WTC11 (cell line): ENCODE data around the gene ARHGAP4. TPM values are rescaled to one million over a fixed set of nuclear protein-coding genes. Genes with fewer than 3 reads are reported as not detected.

ENCODE experiments used
- ATAC-seq: fragments of 200-7000 bp; cut with Tn5 transposase; 2 replicates; pipeline ENCODE4 v1.10.0; 2021; ENCODE audit warnings: mild to moderate bottlenecking, moderate library complexity
- CTCF ChIA-PET: fragments of 300-600 bp; sonication (Branson Sonifier 250); formaldehyde crosslinking; loops from one replicate; lab custom pipeline; 2021; ENCODE audit warnings: antibody characterized with exemption; lab: Charles Lee
- POLR2A ChIA-PET: fragments of 350-600 bp; sonication (Branson Sonifier 250); formaldehyde crosslinking; loops from one replicate; lab custom pipeline; 2021; ENCODE audit warnings: antibody characterized with exemption; lab: Charles Lee
- DNase-seq: peaks from one replicate; pipeline ENCODE4 v3.0.0; 2021; ENCODE audit warnings: low spot score
- H3K27ac Mint-ChIP-seq: 2 replicates; pipeline ENCODE4 v1.8.0; 2021; ENCODE audit warnings: mixed read lengths
- H3K27me3 Mint-ChIP-seq: 2 replicates; pipeline ENCODE4 v1.8.0; 2021; ENCODE audit warnings: low read depth, mild to moderate bottlenecking, moderate library complexity, mixed read lengths
- H3K36me3 Mint-ChIP-seq: 2 replicates; pipeline ENCODE4 v1.8.0; 2021; ENCODE audit warnings: mixed read lengths
- H3K4me1 Mint-ChIP-seq: 2 replicates; pipeline ENCODE4 v1.8.0; 2022; ENCODE audit warnings: mixed read lengths
- H3K4me3 Mint-ChIP-seq: 2 replicates; pipeline ENCODE4 v1.8.0; 2021; ENCODE audit warnings: mild to moderate bottlenecking, moderate library complexity, mixed read lengths
- H3K9me3 Mint-ChIP-seq: 2 replicates; pipeline ENCODE4 v1.8.0; 2021; ENCODE audit warnings: mixed read lengths
- CREM ChIP-seq: sonication (generic); formaldehyde crosslinking; IDR thresholded peaks from 2 replicates; pipeline ENCODE4 v1.8.1; 2022; ENCODE audit warnings: mild to moderate bottlenecking, missing genetic modification reagents, moderate library complexity
- FOXJ3 ChIP-seq: sonication (generic); formaldehyde crosslinking; IDR thresholded peaks from 2 replicates; pipeline ENCODE4 v1.9.0; 2021; ENCODE audit warnings: missing genetic modification reagents, mild to moderate bottlenecking, borderline replicate concordance
- GRHL2 ChIP-seq: fragments of 250-450 bp; sonication (Bioruptor Pico); IDR thresholded peaks from 2 replicates; pipeline ENCODE4 v1.8.0; 2022; ENCODE audit warnings: mild to moderate bottlenecking, moderate library complexity; ENCODE audit not compliant: insufficient replicate concordance, severe bottlenecking
- HMGA2 ChIP-seq: fragments of 250-450 bp; sonication (Bioruptor Pico); IDR thresholded peaks from 2 replicates; pipeline ENCODE4 v1.4.0; 2021; ENCODE audit warnings: mild to moderate bottlenecking, moderate library complexity
- KAT7 ChIP-seq: sonication (generic); formaldehyde crosslinking; IDR thresholded peaks from 2 replicates; pipeline ENCODE4 v1.8.1; 2023; ENCODE audit warnings: missing genetic modification reagents, mild to moderate bottlenecking, borderline replicate concordance
- NFE2L1 ChIP-seq: sonication (generic); formaldehyde crosslinking; IDR thresholded peaks from 2 replicates; pipeline ENCODE4 v1.8.1; 2023; ENCODE audit warnings: missing genetic modification reagents
- NR2C2 ChIP-seq: sonication (generic); formaldehyde crosslinking; IDR thresholded peaks from 2 replicates; pipeline ENCODE4 v1.8.0; 2022; ENCODE audit warnings: mild to moderate bottlenecking, missing genetic modification reagents
- PRRX2 ChIP-seq: fragments of 250-450 bp; sonication (Bioruptor Pico); IDR thresholded peaks from 2 replicates; pipeline ENCODE4 v1.8.0; 2021; ENCODE audit warnings: mild to moderate bottlenecking
- SMAD4 ChIP-seq: sonication (generic); formaldehyde crosslinking; IDR thresholded peaks from 2 replicates; pipeline ENCODE4 v1.8.0; 2022; ENCODE audit warnings: mild to moderate bottlenecking, missing genetic modification reagents
- TEAD1 ChIP-seq: sonication (generic); formaldehyde crosslinking; IDR thresholded peaks from 2 replicates; pipeline ENCODE4 v1.8.0; 2022; ENCODE audit warnings: mild to moderate bottlenecking, missing genetic modification reagents
- TEAD4 ChIP-seq: sonication (generic); formaldehyde crosslinking; IDR thresholded peaks from 2 replicates; pipeline ENCODE4 v1.8.0; 2022; ENCODE audit warnings: mild to moderate bottlenecking, missing genetic modification reagents
- ZNF396 ChIP-seq: fragments of 250-450 bp; sonication (Bioruptor Pico); IDR thresholded peaks from 2 replicates; pipeline ENCODE4 v1.8.0; 2021; ENCODE audit warnings: mild to moderate bottlenecking, moderate library complexity, borderline replicate concordance
- ZNF671 ChIP-seq: fragments of 250-450 bp; sonication (Bioruptor Pico); IDR thresholded peaks from 2 replicates; pipeline ENCODE4 v1.8.0; 2021; ENCODE audit warnings: mild to moderate bottlenecking
- total RNA-seq: library from RNA; stranded (reverse); gene quantifications from 3 replicates; pipeline ENCODE4 v1.2.3, GENCODE V29; 2021
- TF ChIP-seq, protein P1 (sequence below): fragments of 250-450 bp; sonication (Bioruptor Pico); IDR thresholded peaks from 2 replicates; pipeline ENCODE4 v2.1.2; 2022; ENCODE audit warnings: mild to moderate bottlenecking, moderate library complexity
- TF ChIP-seq, protein P2 (sequence below): sonication (generic); formaldehyde crosslinking; IDR thresholded peaks from 2 replicates; pipeline ENCODE4 v1.8.1; 2022; ENCODE audit warnings: low read depth, missing genetic modification reagents, borderline replicate concordance
- TF ChIP-seq, protein P3 (sequence below): sonication (generic); formaldehyde crosslinking; IDR thresholded peaks from 2 replicates; pipeline ENCODE4 v1.8.1; 2022; ENCODE audit warnings: missing genetic modification reagents, borderline replicate concordance
- TF ChIP-seq, protein P4 (sequence below): fragments of 250-450 bp; sonication (Bioruptor Pico); IDR thresholded peaks from 2 replicates; pipeline ENCODE4 v1.9.0; 2021; ENCODE audit warnings: mild to moderate bottlenecking, borderline replicate concordance
- TF ChIP-seq, protein P5 (sequence below): sonication (generic); formaldehyde crosslinking; IDR thresholded peaks from 2 replicates; pipeline ENCODE4 v1.8.1; 2022; ENCODE audit warnings: low read depth, mild to moderate bottlenecking, moderate library complexity, missing genetic modification reagents, borderline replicate concordance
- TF ChIP-seq, protein P6 (sequence below): sonication (generic); formaldehyde crosslinking; IDR thresholded peaks from 2 replicates; pipeline ENCODE4 v1.8.1; 2022; ENCODE audit warnings: mild to moderate bottlenecking, moderate library complexity, missing genetic modification reagents
- TF ChIP-seq, protein P7 (sequence below): sonication (generic); formaldehyde crosslinking; IDR thresholded peaks from 2 replicates; pipeline ENCODE4 v1.8.0; 2022; ENCODE audit warnings: mild to moderate bottlenecking, missing genetic modification reagents

The ARHGAP4 gene
- total RNA-seq, 1 experiment from 2014 or later, result 52.1 TPM

DNA sequence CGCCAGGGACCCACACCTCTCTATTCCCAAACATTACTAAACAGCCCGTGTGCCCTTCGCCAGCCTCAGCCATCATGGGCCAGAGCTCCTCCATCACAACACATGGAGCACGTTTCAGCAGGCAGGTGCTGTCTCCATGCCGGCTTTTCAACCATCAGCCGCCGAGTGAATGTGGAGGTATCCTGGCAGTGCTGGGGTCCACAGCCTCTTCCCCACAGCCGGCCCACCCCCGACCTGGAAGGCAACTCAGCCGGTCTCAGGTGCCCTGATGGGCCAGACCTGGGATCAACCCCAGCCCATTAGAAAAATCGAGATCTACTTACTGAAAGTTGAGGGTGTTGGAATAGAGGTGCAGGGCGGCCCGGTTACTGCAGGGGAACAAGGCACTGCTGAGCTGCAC, 5.7 kb upstream of the ARHGAP4 start (continued):
- no peak for TF ChIP-seq GRHL2
- TF ChIP-seq TEAD4 (CRISPR knock-in tag), result no peak
- no peak for TF ChIP-seq FOXJ3 (CRISPR knock-in tag)
- no peak for TF ChIP-seq NR2C2
- TF ChIP-seq, protein P1, sequence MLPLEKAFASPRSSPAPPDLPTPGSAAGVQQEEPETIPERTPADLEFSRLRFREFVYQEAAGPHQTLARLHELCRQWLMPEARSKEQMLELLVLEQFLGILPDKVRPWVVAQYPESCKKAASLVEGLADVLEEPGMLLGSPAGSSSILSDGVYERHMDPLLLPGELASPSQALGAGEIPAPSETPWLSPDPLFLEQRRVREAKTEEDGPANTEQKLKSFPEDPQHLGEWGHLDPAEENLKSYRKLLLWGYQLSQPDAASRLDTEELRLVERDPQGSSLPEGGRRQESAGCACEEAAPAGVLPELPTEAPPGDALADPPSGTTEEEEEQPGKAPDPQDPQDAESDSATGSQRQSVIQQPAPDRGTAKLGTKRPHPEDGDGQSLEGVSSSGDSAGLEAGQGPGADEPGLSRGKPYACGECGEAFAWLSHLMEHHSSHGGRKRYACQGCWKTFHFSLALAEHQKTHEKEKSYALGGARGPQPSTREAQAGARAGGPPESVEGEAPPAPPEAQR (CRISPR knock-in tag), result no peak
- TF ChIP-seq, protein P2, sequence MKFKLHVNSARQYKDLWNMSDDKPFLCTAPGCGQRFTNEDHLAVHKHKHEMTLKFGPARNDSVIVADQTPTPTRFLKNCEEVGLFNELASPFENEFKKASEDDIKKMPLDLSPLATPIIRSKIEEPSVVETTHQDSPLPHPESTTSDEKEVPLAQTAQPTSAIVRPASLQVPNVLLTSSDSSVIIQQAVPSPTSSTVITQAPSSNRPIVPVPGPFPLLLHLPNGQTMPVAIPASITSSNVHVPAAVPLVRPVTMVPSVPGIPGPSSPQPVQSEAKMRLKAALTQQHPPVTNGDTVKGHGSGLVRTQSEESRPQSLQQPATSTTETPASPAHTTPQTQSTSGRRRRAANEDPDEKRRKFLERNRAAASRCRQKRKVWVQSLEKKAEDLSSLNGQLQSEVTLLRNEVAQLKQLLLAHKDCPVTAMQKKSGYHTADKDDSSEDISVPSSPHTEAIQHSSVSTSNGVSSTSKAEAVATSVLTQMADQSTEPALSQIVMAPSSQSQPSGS (CRISPR knock-in tag), result no peak

DNA sequence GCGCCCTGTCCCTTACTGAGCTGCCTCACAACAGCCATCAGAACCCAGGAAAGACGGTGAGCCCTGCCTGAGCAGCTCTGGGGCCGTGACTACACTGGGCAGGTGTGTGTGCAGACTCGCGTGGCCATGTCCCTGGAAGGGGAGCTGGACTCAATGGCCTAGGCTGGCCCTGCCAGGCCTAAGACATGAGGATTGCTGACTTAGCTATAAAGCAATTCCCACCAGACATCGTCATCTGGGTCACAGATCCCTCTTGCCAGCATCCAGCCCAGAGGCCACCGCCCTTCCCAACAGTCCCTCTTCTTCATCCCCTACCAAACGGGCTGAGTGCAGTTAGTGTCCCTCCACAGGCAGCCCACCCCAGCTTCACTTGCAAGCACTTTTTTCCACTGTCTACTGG, 5.1 kb upstream of the ARHGAP4 start:
- Mint-ChIP-seq H3K36me3 (peaks cover 6% of the 10 kb centered on the region), H3K27ac (no peak overlapping the region), H3K4me3 (no peak overlapping the region)
- no peak for DNase-seq
- TF ChIP-seq, protein P3, sequence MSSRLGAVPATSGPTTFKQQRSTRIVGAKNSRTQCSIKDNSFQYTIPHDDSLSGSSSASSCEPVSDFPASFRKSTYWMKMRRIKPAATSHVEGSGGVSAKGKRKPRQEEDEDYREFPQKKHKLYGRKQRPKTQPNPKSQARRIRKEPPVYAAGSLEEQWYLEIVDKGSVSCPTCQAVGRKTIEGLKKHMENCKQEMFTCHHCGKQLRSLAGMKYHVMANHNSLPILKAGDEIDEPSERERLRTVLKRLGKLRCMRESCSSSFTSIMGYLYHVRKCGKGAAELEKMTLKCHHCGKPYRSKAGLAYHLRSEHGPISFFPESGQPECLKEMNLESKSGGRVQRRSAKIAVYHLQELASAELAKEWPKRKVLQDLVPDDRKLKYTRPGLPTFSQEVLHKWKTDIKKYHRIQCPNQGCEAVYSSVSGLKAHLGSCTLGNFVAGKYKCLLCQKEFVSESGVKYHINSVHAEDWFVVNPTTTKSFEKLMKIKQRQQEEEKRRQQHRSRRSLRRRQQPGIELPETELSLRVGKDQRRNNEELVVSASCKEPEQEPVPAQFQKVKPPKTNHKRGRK (CRISPR knock-in tag), result no peak
- no peak for TF ChIP-seq NFE2L1 (CRISPR knock-in tag)
- TF ChIP-seq PRRX2 (CRISPR knock-in tag), result no peak
- TF ChIP-seq SMAD4 (CRISPR knock-in tag), result no peak
- TF ChIP-seq KAT7 (CRISPR knock-in tag), result no peak
- TF ChIP-seq, protein P4, sequence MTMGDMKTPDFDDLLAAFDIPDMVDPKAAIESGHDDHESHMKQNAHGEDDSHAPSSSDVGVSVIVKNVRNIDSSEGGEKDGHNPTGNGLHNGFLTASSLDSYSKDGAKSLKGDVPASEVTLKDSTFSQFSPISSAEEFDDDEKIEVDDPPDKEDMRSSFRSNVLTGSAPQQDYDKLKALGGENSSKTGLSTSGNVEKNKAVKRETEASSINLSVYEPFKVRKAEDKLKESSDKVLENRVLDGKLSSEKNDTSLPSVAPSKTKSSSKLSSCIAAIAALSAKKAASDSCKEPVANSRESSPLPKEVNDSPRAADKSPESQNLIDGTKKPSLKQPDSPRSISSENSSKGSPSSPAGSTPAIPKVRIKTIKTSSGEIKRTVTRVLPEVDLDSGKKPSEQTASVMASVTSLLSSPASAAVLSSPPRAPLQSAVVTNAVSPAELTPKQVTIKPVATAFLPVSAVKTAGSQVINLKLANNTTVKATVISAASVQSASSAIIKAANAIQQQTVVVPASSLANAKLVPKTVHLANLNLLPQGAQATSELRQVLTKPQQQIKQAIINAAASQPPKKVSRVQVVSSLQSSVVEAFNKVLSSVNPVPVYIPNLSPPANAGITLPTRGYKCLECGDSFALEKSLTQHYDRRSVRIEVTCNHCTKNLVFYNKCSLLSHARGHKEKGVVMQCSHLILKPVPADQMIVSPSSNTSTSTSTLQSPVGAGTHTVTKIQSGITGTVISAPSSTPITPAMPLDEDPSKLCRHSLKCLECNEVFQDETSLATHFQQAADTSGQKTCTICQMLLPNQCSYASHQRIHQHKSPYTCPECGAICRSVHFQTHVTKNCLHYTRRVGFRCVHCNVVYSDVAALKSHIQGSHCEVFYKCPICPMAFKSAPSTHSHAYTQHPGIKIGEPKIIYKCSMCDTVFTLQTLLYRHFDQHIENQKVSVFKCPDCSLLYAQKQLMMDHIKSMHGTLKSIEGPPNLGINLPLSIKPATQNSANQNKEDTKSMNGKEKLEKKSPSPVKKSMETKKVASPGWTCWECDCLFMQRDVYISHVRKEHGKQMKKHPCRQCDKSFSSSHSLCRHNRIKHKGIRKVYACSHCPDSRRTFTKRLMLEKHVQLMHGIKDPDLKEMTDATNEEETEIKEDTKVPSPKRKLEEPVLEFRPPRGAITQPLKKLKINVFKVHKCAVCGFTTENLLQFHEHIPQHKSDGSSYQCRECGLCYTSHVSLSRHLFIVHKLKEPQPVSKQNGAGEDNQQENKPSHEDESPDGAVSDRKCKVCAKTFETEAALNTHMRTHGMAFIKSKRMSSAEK, result no peak
- TF ChIP-seq CREM (CRISPR knock-in tag), result no peak
- no peak for TF ChIP-seq ZNF671 (CRISPR knock-in tag)
- TF ChIP-seq TEAD1, result no peak
- no peak for TF ChIP-seq ZNF396 (CRISPR knock-in tag)
- TF ChIP-seq HMGA2, result no peak
- TF ChIP-seq, protein P5, sequence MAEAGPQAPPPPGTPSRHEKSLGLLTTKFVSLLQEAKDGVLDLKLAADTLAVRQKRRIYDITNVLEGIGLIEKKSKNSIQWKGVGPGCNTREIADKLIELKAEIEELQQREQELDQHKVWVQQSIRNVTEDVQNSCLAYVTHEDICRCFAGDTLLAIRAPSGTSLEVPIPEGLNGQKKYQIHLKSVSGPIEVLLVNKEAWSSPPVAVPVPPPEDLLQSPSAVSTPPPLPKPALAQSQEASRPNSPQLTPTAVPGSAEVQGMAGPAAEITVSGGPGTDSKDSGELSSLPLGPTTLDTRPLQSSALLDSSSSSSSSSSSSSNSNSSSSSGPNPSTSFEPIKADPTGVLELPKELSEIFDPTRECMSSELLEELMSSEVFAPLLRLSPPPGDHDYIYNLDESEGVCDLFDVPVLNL (CRISPR knock-in tag), result no peak
- TF ChIP-seq, protein P6, sequence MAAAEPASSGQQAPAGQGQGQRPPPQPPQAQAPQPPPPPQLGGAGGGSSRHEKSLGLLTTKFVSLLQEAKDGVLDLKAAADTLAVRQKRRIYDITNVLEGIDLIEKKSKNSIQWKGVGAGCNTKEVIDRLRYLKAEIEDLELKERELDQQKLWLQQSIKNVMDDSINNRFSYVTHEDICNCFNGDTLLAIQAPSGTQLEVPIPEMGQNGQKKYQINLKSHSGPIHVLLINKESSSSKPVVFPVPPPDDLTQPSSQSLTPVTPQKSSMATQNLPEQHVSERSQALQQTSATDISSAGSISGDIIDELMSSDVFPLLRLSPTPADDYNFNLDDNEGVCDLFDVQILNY (CRISPR knock-in tag), result no peak
- TF ChIP-seq, protein P7, sequence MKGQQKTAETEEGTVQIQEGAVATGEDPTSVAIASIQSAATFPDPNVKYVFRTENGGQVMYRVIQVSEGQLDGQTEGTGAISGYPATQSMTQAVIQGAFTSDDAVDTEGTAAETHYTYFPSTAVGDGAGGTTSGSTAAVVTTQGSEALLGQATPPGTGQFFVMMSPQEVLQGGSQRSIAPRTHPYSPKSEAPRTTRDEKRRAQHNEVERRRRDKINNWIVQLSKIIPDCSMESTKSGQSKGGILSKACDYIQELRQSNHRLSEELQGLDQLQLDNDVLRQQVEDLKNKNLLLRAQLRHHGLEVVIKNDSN (CRISPR knock-in tag), result no peak
- TF ChIP-seq, all 79 proteins: peak for 0
- CTCF ChIA-PET, result no interaction called here
- POLR2A ChIA-PET, result no interaction called here
- ATAC-seq, result no peak
- Mint-ChIP-seq H3K9me3 (no peaks in the 10 kb centered on the region), H3K27me3 (no peaks in the 10 kb centered on the region), H3K4me1 (peaks cover 14% of the 10 kb centered on the region)
